GM19438 (cell line): ENCODE data around the gene KCND2.
"Not testable (repeated sequence)": the region's sequence is repeated elsewhere in the genome, so short reads cannot be mapped to it uniquely, and the experiment has no call there.

Experiments used
- ATAC-seq: cut with Tn5 transposase; IDR thresholded peaks from one replicate; pipeline ENCODE4 v1.9.1; 2021; ENCODE audit warnings: low read depth; ENCODE audit not compliant: unreplicated experiment

KCND2 gene

GRCh38 chr7:120564145-120564544 lies 291.2 kb downstream of the KCND2 start:
- ATAC-seq: no peak

- no peak for ATAC-seq
These were observed 294.2 kb downstream of the KCND2 start for GRCh38 chr7:120567204-120567603.

- ATAC-seq: not testable (repeated sequence)
These were observed 305.7 kb downstream of the KCND2 start for GRCh38 chr7:120578657-120579056.

- no peak for ATAC-seq
These were observed 309.9 kb downstream of the KCND2 start for GRCh38 chr7:120582916-120583315.

- ATAC-seq: no peak
These were observed 311.1 kb downstream of the KCND2 start for GRCh38 chr7:120583899-120584586.

- no peak for ATAC-seq
These were observed 313.6 kb downstream of the KCND2 start for GRCh38 chr7:120586571-120586970.

- no peak for ATAC-seq
These were observed 314.3 kb downstream of the KCND2 start for GRCh38 chr7:120587243-120587642.

- ATAC-seq: no peak
These were observed 315.4 kb downstream of the KCND2 start for GRCh38 chr7:120588416-120588815.

GRCh38 chr7:120588862-120589261 lies 315.9 kb downstream of the KCND2 start:
- ATAC-seq: no peak

- no peak for ATAC-seq
These were observed 327.6 kb downstream of the KCND2 start for GRCh38 chr7:120600607-120601006.

GRCh38 chr7:120603366-120603765 lies 330.4 kb downstream of the KCND2 start:
- ATAC-seq: no peak

- no peak for ATAC-seq
These were observed 336.3 kb downstream of the KCND2 start for GRCh38 chr7:120609136-120609753.

- ATAC-seq: no peak
These were observed 339.0 kb downstream of the KCND2 start for GRCh38 chr7:120611975-120612374.

GRCh38 chr7:120615703-120616102 lies 342.7 kb downstream of the KCND2 start:
- ATAC-seq: no peak

- no peak for ATAC-seq
These were observed 344.3 kb downstream of the KCND2 start for GRCh38 chr7:120617275-120617674.

GRCh38 chr7:120628251-120628650 lies 355.3 kb downstream of the KCND2 start:
- no peak for ATAC-seq

GRCh38 chr7:120639884-120640283 lies 366.9 kb downstream of the KCND2 start:
- ATAC-seq: no peak

- no peak for ATAC-seq
These were observed 373.0 kb downstream of the KCND2 start for GRCh38 chr7:120645966-120646365.

GRCh38 chr7:120654241-120654640 lies 381.3 kb downstream of the KCND2 start:
- ATAC-seq: no peak

GRCh38 chr7:120658516-120658915 lies 385.5 kb downstream of the KCND2 start:
- ATAC-seq: no peak

GRCh38 chr7:120662291-120662690 lies 389.3 kb downstream of the KCND2 start:
- no peak for ATAC-seq

GRCh38 chr7:120665068-120665467 lies 392.1 kb downstream of the KCND2 start:
- ATAC-seq: no peak
